ENCODE measurements around the gene EFL1. TPM values are rescaled to one million over a fixed set of nuclear protein-coding genes. Genes with fewer than 3 reads are reported as not detected.

EFL1 gene
- total and polyA plus RNA-seq, 9 of the 15 experiments (the other 6 are each of a cell fraction or from before 2014, with no cell fraction given) = 4.8 to 32.5 (median 16.9) TPM

GRCh38 chr15:82093774-82094211 is 168.7 kb downstream of the EFL1 start (continued):
- TF ChIP-seq SIN3A (IDR thresholded peaks at IDR 0.05; ENCODE audit: borderline replicate concordance in 2 of 2, control insufficient read depth in 1 of 2, low read depth in 2 of 2, low read length in 2 of 2) = no peak
- no peak for TF ChIP-seq MCM5 (IDR thresholded peaks at IDR 0.05; ENCODE audit: low read depth)
- TF ChIP-seq NEUROD1 (IDR thresholded peaks at IDR 0.05; ENCODE audit: borderline replicate concordance, low read depth, low read length, partially characterized antibody) = peak; percentile 33
- TF ChIP-seq RBM25 (IDR thresholded peaks at IDR 0.05; ENCODE audit: low read depth, low read length, severe bottlenecking) = no peak
- TF ChIP-seq FOS (IDR thresholded peaks at IDR 0.05; ENCODE audit: extremely low read depth, insufficient read length) = peak; percentile 67
- TF ChIP-seq CHD2 (IDR thresholded peaks at IDR 0.05; ENCODE audit: low read depth, low read length) = peak; percentile 72
- TF ChIP-seq STAT5A (IDR thresholded peaks at IDR 0.05; ENCODE audit: borderline replicate concordance, low read length) = no peak
- no peak for TF ChIP-seq ADNP (tag; IDR thresholded peaks at IDR 0.05)
- peak; percentile 49 for TF ChIP-seq TEAD4 (IDR thresholded peaks at IDR 0.05; ENCODE audit: low read length)
- no peak for TF ChIP-seq TEAD4 (CRISPR knock-in tag; IDR thresholded peaks at IDR 0.05; ENCODE audit: borderline replicate concordance)
- TF ChIP-seq, protein P1, sequence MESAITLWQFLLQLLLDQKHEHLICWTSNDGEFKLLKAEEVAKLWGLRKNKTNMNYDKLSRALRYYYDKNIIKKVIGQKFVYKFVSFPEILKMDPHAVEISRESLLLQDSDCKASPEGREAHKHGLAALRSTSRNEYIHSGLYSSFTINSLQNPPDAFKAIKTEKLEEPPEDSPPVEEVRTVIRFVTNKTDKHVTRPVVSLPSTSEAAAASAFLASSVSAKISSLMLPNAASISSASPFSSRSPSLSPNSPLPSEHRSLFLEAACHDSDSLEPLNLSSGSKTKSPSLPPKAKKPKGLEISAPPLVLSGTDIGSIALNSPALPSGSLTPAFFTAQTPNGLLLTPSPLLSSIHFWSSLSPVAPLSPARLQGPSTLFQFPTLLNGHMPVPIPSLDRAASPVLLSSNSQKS (CRISPR knock-in tag; IDR thresholded peaks at IDR 0.05) = no peak
- no peak for TF ChIP-seq KLF16 (IDR thresholded peaks at IDR 0.05)
- TF ChIP-seq CREB3 (tag; conservative IDR thresholded peaks at IDR 0.05; ENCODE audit: low read depth) = no peak
- TF ChIP-seq ASH1L (IDR thresholded peaks at IDR 0.05; ENCODE audit: borderline replicate concordance, low read depth, partially characterized antibody) = no peak
- no peak for TF ChIP-seq ARID2 (IDR thresholded peaks at IDR 0.05)
- TF ChIP-seq RCOR1 (IDR thresholded peaks at IDR 0.05; ENCODE audit: borderline replicate concordance in 1 of 2, low read depth in 2 of 2, low read length in 2 of 2) = peak in 1 of 2 experiments; percentile 99; a peak in 2 of 4 replicates
- peak; percentile 14; the same call in 1 of the 2 replicates for TF ChIP-seq CBFA2T3 (IDR thresholded peaks at IDR 0.05)
- TF ChIP-seq EHMT2 (IDR thresholded peaks at IDR 0.05) = peak; percentile 80
- TF ChIP-seq POLR3A (IDR thresholded peaks at IDR 0.05; ENCODE audit: borderline replicate concordance, extremely low read depth, insufficient read depth, insufficient read length) = no peak
- no peak for TF ChIP-seq FOXP4 (CRISPR knock-in tag; IDR thresholded peaks at IDR 0.05; ENCODE audit: borderline replicate concordance)
- TF ChIP-seq TCF15 (CRISPR knock-in tag; IDR thresholded peaks at IDR 0.05) = no peak
- TF ChIP-seq ZNF324 (CRISPR knock-in tag; IDR thresholded peaks at IDR 0.05) = no peak
- no peak for TF ChIP-seq U2AF2 (optimal IDR thresholded peaks at IDR 0.05; ENCODE audit: low read depth, low read length)
- TF ChIP-seq, protein P2, sequence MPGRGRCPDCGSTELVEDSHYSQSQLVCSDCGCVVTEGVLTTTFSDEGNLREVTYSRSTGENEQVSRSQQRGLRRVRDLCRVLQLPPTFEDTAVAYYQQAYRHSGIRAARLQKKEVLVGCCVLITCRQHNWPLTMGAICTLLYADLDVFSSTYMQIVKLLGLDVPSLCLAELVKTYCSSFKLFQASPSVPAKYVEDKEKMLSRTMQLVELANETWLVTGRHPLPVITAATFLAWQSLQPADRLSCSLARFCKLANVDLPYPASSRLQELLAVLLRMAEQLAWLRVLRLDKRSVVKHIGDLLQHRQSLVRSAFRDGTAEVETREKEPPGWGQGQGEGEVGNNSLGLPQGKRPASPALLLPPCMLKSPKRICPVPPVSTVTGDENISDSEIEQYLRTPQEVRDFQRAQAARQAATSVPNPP (IDR thresholded peaks at IDR 0.05; ENCODE audit: borderline replicate concordance, insufficient read depth, insufficient read length) = no peak

All from K562 (cell line).